ENCODE data around the gene N4BP2L2. TPM values are rescaled to one million over a fixed set of nuclear protein-coding genes. Genes with fewer than 3 reads are reported as not detected.

The N4BP2L2 gene
- total RNA-seq, 2 experiments from 2014 or later = 171 TPM

GRCh38 chr13:32497589-32497988 is 41.0 kb downstream of the N4BP2L2 start:
- DNase-seq = no peak
- intact Hi-C loops (cut with DNase I, micrococcal nuclease) = no loop called here
- H3K9me3 ChIP-seq (ENCODE audit: control insufficient read depth in 1 of 2, insufficient read depth in 1 of 2, low read length in 2 of 2) = no peaks in the 10 kb centered on the region
- no peak overlapping the region for H3K4me3 ChIP-seq (ENCODE audit: low read length)
- H3K27me3 ChIP-seq (ENCODE audit: control insufficient read depth in 1 of 2, insufficient read depth in 2 of 2, low read length in 2 of 2) = no peaks in the 10 kb centered on the region
- H3K27ac ChIP-seq (ENCODE audit: low read depth in 1 of 2, low read length in 2 of 2) = no peak overlapping the region
- no peaks in the 10 kb centered on the region for H3K36me3 Mint-ChIP-seq (ENCODE audit: low read depth)
- no peak overlapping the region for H3K27ac Mint-ChIP-seq
- H3K4me3 Mint-ChIP-seq = no peak overlapping the region
- H3K4me1 Mint-ChIP-seq (ENCODE audit: low read depth) = peaks cover 37% of the 10 kb centered on the region
- TF ChIP-seq CTCF (IDR thresholded peaks at IDR 0.05) = no peak
- ATAC-seq (ENCODE audit: poor library complexity) = no peak
- H3K4me1 ChIP-seq (ENCODE audit: insufficient read depth, low read length) = peaks cover 3% of the 10 kb centered on the region
- ChIA-PET CTCF (no interaction called here), POLR2A (interaction anchor here (1.0 kb wide), 1 partner anchor 41 kb away, joined by 3 read pairs; the partner anchor contains the start of gene N4BP2L2)
- no peaks in the 10 kb centered on the region for H3K9me3 Mint-ChIP-seq
- H3K27me3 Mint-ChIP-seq = no peaks in the 10 kb centered on the region
- H3K36me3 ChIP-seq (ENCODE audit: insufficient read depth, low read length) = no peaks in the 10 kb centered on the region

- no peak for TF ChIP-seq CTCF (IDR thresholded peaks at IDR 0.05)
- Histone ChIP-seq H3K27ac (ENCODE audit: low read depth in 1 of 2, low read length in 2 of 2) (no peak overlapping the region), H3K4me3 (ENCODE audit: low read length) (no peak overlapping the region), H3K4me1 (ENCODE audit: insufficient read depth, low read length) (peaks cover 3% of the 10 kb centered on the region), H3K27me3 (ENCODE audit: control insufficient read depth in 1 of 2, insufficient read depth in 2 of 2, low read length in 2 of 2) (no peaks in the 10 kb centered on the region), H3K9me3 (ENCODE audit: control insufficient read depth in 1 of 2, insufficient read depth in 1 of 2, low read length in 2 of 2) (no peaks in the 10 kb centered on the region), H3K36me3 (ENCODE audit: insufficient read depth, low read length) (no peaks in the 10 kb centered on the region)
- Mint-ChIP-seq H3K9me3 (no peaks in the 10 kb centered on the region), H3K27me3 (no peaks in the 10 kb centered on the region), H3K4me3 (no peak overlapping the region), H3K27ac (no peak overlapping the region), H3K36me3 (ENCODE audit: low read depth) (no peaks in the 10 kb centered on the region), H3K4me1 (ENCODE audit: low read depth) (peaks cover 37% of the 10 kb centered on the region)
- CTCF ChIA-PET = no interaction called here
- intact Hi-C loops (cut with DNase I, micrococcal nuclease) = no loop called here
- ATAC-seq (ENCODE audit: poor library complexity) (no peak), DNase-seq (no peak)
- POLR2A ChIA-PET = no interaction called here
Measured at GRCh38 chr13:32496599-32497160, 41.9 kb downstream of the N4BP2L2 start.

- ChIA-PET POLR2A (interaction anchor here (0.6 kb wide), 1 partner anchor 66 kb away, joined by 3 read pairs; no protein-coding TSS in a partner anchor), CTCF (no interaction called here)
- no peaks in the 10 kb centered on the region for H3K27me3 Mint-ChIP-seq
- Histone ChIP-seq H3K36me3 (ENCODE audit: insufficient read depth, low read length) (no peaks in the 10 kb centered on the region), H3K9me3 (ENCODE audit: control insufficient read depth in 1 of 2, insufficient read depth in 1 of 2, low read length in 2 of 2) (no peaks in the 10 kb centered on the region), H3K27ac (ENCODE audit: low read depth in 1 of 2, low read length in 2 of 2) (no peak overlapping the region), H3K4me3 (ENCODE audit: low read length) (no peak overlapping the region), H3K4me1 (ENCODE audit: insufficient read depth, low read length) (peaks cover 3% of the 10 kb centered on the region), H3K27me3 (ENCODE audit: control insufficient read depth in 1 of 2, insufficient read depth in 2 of 2, low read length in 2 of 2) (no peaks in the 10 kb centered on the region)
- H3K4me1 Mint-ChIP-seq (ENCODE audit: low read depth) = peaks cover 37% of the 10 kb centered on the region
- DNase-seq (no peak), ATAC-seq (ENCODE audit: poor library complexity) (no peak)
- no peak overlapping the region for H3K27ac Mint-ChIP-seq
- no peak for TF ChIP-seq CTCF (IDR thresholded peaks at IDR 0.05)
- no peak overlapping the region for H3K4me3 Mint-ChIP-seq
- no peaks in the 10 kb centered on the region for H3K9me3 Mint-ChIP-seq
- no peaks in the 10 kb centered on the region for H3K36me3 Mint-ChIP-seq (ENCODE audit: low read depth)
- intact Hi-C loops (cut with DNase I, micrococcal nuclease) = no loop called here
Measured at GRCh38 chr13:32495841-32496240, 42.8 kb downstream of the N4BP2L2 start.
